Activated T-cell treated with anti-CD3 and anti-CD28 coated beads, Interleukin-2, amount 50 U/mL, for 24 hours (primary cell): ENCODE data around the gene WDR75.

ENCODE experiments used
- DNase-seq: peaks from one replicate; pipeline ENCODE4 v3.0.0-alpha.2; 2020
- H3K27ac Mint-ChIP-seq: 2 replicates; pipeline ENCODE4 v1.8.0; 2020; ENCODE audit warnings: mild to moderate bottlenecking, mixed read lengths
- H3K27me3 Mint-ChIP-seq: 2 replicates; pipeline ENCODE4 v1.8.0; 2020; ENCODE audit warnings: mixed read lengths
- H3K36me3 Mint-ChIP-seq: 2 replicates; pipeline ENCODE4 v1.8.0; 2020; ENCODE audit warnings: low read depth, mixed read lengths
- H3K4me1 Mint-ChIP-seq: 2 replicates; pipeline ENCODE4 v1.8.0; 2020; ENCODE audit warnings: low read depth, mixed read lengths
- H3K4me3 Mint-ChIP-seq: 2 replicates; pipeline ENCODE4 v1.8.0; 2020; ENCODE audit warnings: mild to moderate bottlenecking, moderate library complexity, mixed read lengths
- H3K9me3 Mint-ChIP-seq: 2 replicates; pipeline ENCODE4 v1.8.0; 2020; ENCODE audit warnings: mixed read lengths

The WDR75 gene

GRCh38 chr2:189519631-189520387 is 78.5 kb downstream of the WDR75 start:
- Mint-ChIP-seq H3K4me3 (no peak overlapping the region), H3K9me3 (no peaks in the 10 kb centered on the region), H3K36me3 (no peaks in the 10 kb centered on the region), H3K27me3 (no peaks in the 10 kb centered on the region), H3K27ac (no peak overlapping the region), H3K4me1 (no peaks in the 10 kb centered on the region)
- DNase-seq, result no peak

- Mint-ChIP-seq H3K4me3 (no peak overlapping the region), H3K9me3 (no peaks in the 10 kb centered on the region), H3K4me1 (no peaks in the 10 kb centered on the region), H3K27ac (no peak overlapping the region), H3K27me3 (no peaks in the 10 kb centered on the region), H3K36me3 (no peaks in the 10 kb centered on the region)
- no peak for DNase-seq
Measured at GRCh38 chr2:189521699-189522434, 80.6 kb downstream of the WDR75 start.

GRCh38 chr2:189522435-189523151 is 81.3 kb downstream of the WDR75 start:
- no peaks in the 10 kb centered on the region for H3K27me3 Mint-ChIP-seq
- H3K4me1 Mint-ChIP-seq, result no peaks in the 10 kb centered on the region
- H3K36me3 Mint-ChIP-seq, result no peaks in the 10 kb centered on the region
- no peak overlapping the region for H3K4me3 Mint-ChIP-seq
- no peak overlapping the region for H3K27ac Mint-ChIP-seq
- no peak for DNase-seq
- no peaks in the 10 kb centered on the region for H3K9me3 Mint-ChIP-seq

- Mint-ChIP-seq H3K4me3 (no peak overlapping the region), H3K9me3 (no peaks in the 10 kb centered on the region)
Measured at GRCh38 chr2:189524746-189525145, 83.5 kb downstream of the WDR75 start.

More at GRCh38 chr2:189524746-189525145, 83.5 kb downstream of the WDR75 start:
- Mint-ChIP-seq H3K36me3 (no peaks in the 10 kb centered on the region), H3K27me3 (no peaks in the 10 kb centered on the region), H3K27ac (no peak overlapping the region), H3K4me1 (no peaks in the 10 kb centered on the region)
- DNase-seq, result no peak
